GM12892 (cell line): ENCODE data around the gene PRELP.

Experiments used
- DNase-seq: peaks from one replicate; pipeline ENCODE4 v3.0.0; 2011; ENCODE audit not compliant: insufficient read length
- FAIRE-seq: peaks from 2 replicates; lab custom pipeline; 2011; peaks lifted over from hg19 to GRCh38; lab: Jason Lieb, UNC
- POLR2A ChIP-seq: IDR thresholded peaks from 2 replicates; pipeline ENCODE4 v1.6.1; 2011; ENCODE audit warnings: low read depth, low read length, control low read depth
- POLR2AphosphoS5 ChIP-seq: IDR thresholded peaks from 2 replicates; pipeline ENCODE4 v1.6.1; 2011; ENCODE audit warnings: low read depth, low read length, control low read depth
- TAF1 ChIP-seq: IDR thresholded peaks from 2 replicates; pipeline ENCODE4 v1.6.1; 2011; ENCODE audit warnings: low read depth, mild to moderate bottlenecking, control low read depth, low read length, borderline replicate concordance

Gene PRELP

GRCh38 chr1:203468326-203468725 lies 7.3 kb upstream of the PRELP start:
- FAIRE-seq (no peak), DNase-seq (no peak)
- no peak for TF ChIP-seq POLR2AphosphoS5
- TF ChIP-seq POLR2A: no peak
- no peak for TF ChIP-seq TAF1

- no peak for FAIRE-seq
Observed at GRCh38 chr1:203470240-203470639, 5.4 kb upstream of the PRELP start.

GRCh38 chr1:203471841-203472240 lies 3.8 kb upstream of the PRELP start:
- TF ChIP-seq TAF1 (no peak), POLR2AphosphoS5 (no peak), POLR2A (no peak)
- FAIRE-seq: no peak
- DNase-seq: no peak

More at GRCh38 chr1:203470240-203470639, 5.4 kb upstream of the PRELP start:
- TF ChIP-seq POLR2AphosphoS5 (no peak), POLR2A (no peak), TAF1 (no peak)
- DNase-seq: no peak

- FAIRE-seq: no peak
- no peak for DNase-seq
- no peak for TF ChIP-seq POLR2A
- no peak for TF ChIP-seq POLR2AphosphoS5
- TF ChIP-seq TAF1: no peak
Observed at GRCh38 chr1:203473281-203473680, 2.3 kb upstream of the PRELP start.

GRCh38 chr1:203473781-203474305 lies 1.8 kb upstream of the PRELP start:
- DNase-seq (no peak), FAIRE-seq (no peak)

GRCh38 chr1:203476216-203476814 lies 709 bp downstream of the PRELP start:
- no peak for TF ChIP-seq POLR2A
- no peak for TF ChIP-seq TAF1
- no peak for TF ChIP-seq POLR2AphosphoS5

More at GRCh38 chr1:203473781-203474305, 1.8 kb upstream of the PRELP start:
- TF ChIP-seq POLR2A (no peak), TAF1 (no peak), POLR2AphosphoS5 (no peak)

GRCh38 chr1:203477748-203478147 lies 2.1 kb downstream of the PRELP start:
- no peak for TF ChIP-seq POLR2A
- TF ChIP-seq TAF1: no peak
- TF ChIP-seq POLR2AphosphoS5: no peak
- no peak for DNase-seq
- FAIRE-seq: no peak

More at GRCh38 chr1:203476216-203476814, 709 bp downstream of the PRELP start:
- DNase-seq (no peak), FAIRE-seq (no peak)

- TF ChIP-seq POLR2AphosphoS5: no peak
- no peak for TF ChIP-seq TAF1
- no peak for TF ChIP-seq POLR2A
- FAIRE-seq (no peak), DNase-seq (no peak)
Observed at GRCh38 chr1:203478231-203478630, 2.6 kb downstream of the PRELP start.

GRCh38 chr1:203478986-203479385 lies 3.4 kb downstream of the PRELP start:
- FAIRE-seq (no peak), DNase-seq (no peak)
- TF ChIP-seq TAF1 (no peak), POLR2AphosphoS5 (no peak), POLR2A (no peak)

GRCh38 chr1:203479646-203480045 lies 4.0 kb downstream of the PRELP start:
- DNase-seq (no peak), FAIRE-seq (no peak)
- TF ChIP-seq POLR2AphosphoS5: no peak
- TF ChIP-seq TAF1: no peak
- no peak for TF ChIP-seq POLR2A

GRCh38 chr1:203480084-203480483 lies 4.5 kb downstream of the PRELP start:
- FAIRE-seq (no peak), DNase-seq (no peak)
- TF ChIP-seq POLR2AphosphoS5: no peak
- no peak for TF ChIP-seq POLR2A
- TF ChIP-seq TAF1: no peak

- FAIRE-seq (no peak), DNase-seq (no peak)
- TF ChIP-seq POLR2A (no peak), TAF1 (no peak), POLR2AphosphoS5 (no peak)
Observed at GRCh38 chr1:203480525-203481084, 5.0 kb downstream of the PRELP start.
